LHCN-M2 (cell line): Measurements from ENCODE around the gene WDR41. TPM values are rescaled to one million over a fixed set of nuclear protein-coding genes. Genes with fewer than 3 reads are reported as not detected.
"Not testable (repeated sequence)": the region's sequence is repeated elsewhere in the genome, so short reads cannot be mapped to it uniquely, and the experiment has no call there.

Experiments used
- DNase-seq: peaks from one replicate; pipeline ENCODE4 v3.0.0-alpha.2; 2012; ENCODE audit warnings: low read depth
- polyA plus RNA-seq: library from polyadenylated mRNA; unstranded; fragments of >200 nt; gene quantifications from one replicate; pipeline ENCODE4 v1.2.1, GENCODE V29; 2012; ENCODE audit warnings: missing spikeins
- total RNA-seq: library from RNA; depleted of rRNA; stranded (reverse); fragments of >200 nt; gene quantifications from 2 replicates; pipeline ENCODE4 v1.2.3, GENCODE V29; 2014; rRNA removed

WDR41 gene
- total RNA-seq = 68.4 and 72.1 TPM in 2 replicates
- 44.3 TPM for polyA plus RNA-seq

- DNase-seq = peak; percentile 94
Observed at GRCh38 chr5:77491783-77492652, at the start of gene WDR41. WDR41 (minus strand) TSS chr5:77492316; CDS start chr5:77492220, 96 bp downstream.

- DNase-seq = peak; percentile 0
Observed at GRCh38 chr5:77531297-77531696, 39.2 kb upstream of the WDR41 start.

GRCh38 chr5:77518304-77518703 is 26.2 kb upstream of the WDR41 start:
- DNase-seq = peak; percentile 5

DNA sequence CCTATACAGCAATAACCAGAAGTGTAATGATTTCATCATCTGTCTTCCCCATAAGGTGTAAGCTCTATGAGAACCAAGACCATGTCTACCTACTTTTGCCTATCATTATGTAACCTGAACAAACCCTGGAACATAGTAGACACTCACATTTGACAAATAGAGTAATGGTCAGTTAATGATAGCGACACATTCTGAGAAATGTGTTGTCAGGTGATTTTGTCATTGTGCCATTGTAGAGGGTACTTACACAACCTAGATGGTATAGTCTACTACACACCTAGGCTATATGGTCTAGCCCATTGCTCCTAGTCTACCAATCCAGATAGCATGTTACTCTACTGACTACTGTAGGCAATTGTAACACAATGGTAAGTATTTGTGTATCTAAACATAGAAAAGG is 22.3 kb upstream of the WDR41 start:
- no peak for DNase-seq

DNA sequence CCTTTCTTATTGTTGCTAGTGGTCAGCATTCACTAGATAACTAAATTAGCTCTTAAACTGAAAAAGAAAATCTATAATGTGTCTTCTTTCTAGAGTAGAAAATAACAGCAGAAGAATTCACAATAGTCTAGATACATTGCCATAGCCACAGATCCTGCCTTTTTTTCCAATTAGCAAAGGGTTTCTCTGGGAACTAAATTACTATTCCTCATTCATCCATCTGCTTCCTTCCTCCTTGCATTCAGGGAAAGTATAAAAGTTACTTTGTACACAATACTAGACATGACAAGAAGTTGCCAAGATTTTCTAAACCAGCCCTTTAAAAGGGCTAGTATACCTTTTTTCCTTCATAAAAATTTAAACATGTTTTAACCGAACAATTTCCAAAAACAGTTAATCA is 21.2 kb upstream of the WDR41 start:
- DNase-seq = no peak

- not testable (repeated sequence) for DNase-seq
Observed at GRCh38 chr5:77501132-77501531, 9.0 kb upstream of the WDR41 start.

DNA sequence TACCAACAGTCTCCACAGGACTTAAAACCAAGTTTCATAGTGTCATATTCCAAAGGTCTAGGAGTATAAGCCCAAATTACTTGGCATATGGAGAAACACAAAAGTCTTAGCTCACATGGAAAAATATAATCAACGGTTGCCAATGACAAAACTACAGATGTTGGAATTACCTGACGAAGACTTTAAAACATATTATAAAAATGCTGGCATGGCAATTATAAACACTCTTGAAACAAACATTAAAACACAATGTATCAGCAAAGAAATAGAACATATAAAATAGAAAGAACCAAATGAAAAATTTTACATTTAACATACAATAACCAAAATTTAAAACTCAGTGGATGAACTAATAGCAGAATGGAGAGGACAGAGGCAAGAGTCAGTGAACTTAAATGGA is 7.9 kb upstream of the WDR41 start:
- DNase-seq = no peak

DNA sequence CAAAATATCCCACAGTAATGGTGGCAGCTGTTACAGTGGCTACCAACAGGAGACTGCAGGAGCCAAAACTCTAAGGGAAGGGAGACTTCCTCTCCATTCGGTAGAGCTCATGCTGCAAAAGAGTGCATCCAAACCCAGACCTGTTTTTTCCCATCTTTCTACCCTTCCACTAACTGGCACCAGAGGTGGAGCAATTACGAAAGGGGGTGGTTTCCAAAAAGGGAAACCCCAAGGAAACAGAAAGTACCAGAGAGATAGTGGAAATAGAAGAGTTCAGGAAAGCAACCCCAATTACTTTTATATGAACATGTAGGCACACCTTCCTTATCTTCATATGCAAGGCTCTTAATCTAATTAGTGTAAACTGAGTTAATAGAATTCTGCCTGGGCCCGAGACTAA is 7.3 kb upstream of the WDR41 start:
- DNase-seq = no peak

DNA sequence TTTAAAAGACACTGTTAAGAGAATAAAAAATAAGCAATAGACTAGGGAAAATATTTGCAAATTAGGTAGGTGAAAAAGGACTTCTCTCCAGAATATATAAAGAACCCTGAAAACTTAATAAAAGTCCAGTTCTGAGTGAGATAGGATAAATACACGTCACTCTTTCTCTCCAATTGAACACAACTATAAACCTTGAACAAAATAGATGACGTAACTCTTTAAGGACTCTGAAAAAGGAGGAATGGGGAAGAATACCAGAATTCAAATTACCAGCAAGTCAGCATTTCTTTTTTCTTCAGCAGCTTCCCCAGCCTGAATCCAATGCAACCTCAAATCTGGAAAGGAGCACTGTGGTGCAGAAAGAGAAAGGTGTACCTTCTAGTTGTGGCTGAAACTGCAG is 6.8 kb upstream of the WDR41 start:
- no peak for DNase-seq

DNA sequence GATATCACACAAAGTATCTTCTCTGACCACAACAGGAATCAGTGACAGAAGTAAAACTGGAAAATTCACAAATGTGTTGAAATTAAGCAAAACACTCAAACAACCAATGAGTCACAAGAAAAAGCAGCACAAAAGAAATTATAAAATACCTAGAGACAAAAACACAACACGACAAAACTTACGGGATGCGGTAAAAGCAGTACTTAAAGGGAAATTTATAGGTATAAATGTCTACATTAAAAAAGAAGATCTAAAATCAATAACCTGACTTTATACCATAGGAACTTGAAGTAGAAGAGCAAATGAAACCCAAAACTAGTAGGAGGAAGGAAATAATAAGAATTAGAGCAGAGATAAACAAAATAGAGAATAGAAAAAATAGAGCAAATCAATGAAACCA is 2.8 kb upstream of the WDR41 start:
- DNase-seq = no peak

GRCh38 chr5:77492653-77493000 is 511 bp upstream of the WDR41 start:
- DNase-seq = no peak

GRCh38 chr5:77490741-77491344 is 1.3 kb downstream of the WDR41 start:
- peak; percentile 19 for DNase-seq

DNA sequence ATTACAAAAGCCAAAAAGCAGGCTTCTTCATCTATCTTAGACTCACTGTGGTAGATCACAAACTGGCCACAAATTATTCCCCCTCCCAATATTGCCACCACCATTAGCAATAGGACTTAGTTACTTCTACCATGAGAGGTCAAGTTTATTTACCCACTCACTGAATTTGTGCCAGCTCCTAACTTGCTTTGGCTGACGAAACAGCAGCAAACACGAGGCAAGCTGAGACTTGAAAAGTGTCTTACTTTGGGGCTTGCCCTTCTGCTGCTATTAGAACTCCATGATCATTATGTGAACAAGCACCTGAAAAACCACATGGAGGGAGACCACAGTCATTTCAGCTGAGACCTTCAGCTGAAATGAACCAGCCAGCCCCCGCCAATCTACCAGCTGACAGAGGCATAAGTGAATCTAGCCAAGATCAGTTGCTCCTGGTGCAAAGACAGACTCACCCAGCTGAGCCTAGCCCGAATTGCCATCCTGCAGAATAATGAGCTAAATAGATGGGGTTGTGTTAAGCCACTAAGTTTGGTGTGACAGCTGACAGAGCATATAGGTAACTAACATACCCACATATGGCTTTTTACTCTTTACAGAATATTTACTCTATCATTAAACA is 5.7 kb downstream of the WDR41 start:
- no peak for DNase-seq

- DNase-seq = no peak
Observed at GRCh38 chr5:77483682-77484081, 8.4 kb downstream of the WDR41 start.

DNA sequence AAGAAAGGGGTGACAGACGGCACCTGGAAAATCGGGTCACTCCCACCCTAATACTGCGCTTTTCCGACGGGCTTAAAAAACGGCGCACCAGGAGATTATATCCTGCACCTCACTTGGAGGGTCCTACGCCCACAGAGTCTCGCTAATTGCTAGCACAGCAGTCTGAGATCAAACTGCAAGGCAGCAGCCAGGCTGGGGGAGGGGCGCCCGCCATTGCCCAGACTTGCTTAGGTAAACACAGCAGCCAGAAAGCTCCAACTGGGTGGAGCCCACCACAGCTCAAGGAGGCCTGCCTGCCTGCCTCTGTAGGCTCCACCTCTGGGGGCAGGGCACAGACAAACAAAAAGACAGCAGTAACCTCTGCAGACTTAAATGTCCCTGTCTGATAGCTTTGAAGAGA is 17.1 kb downstream of the WDR41 start:
- DNase-seq = not testable (repeated sequence)

DNA sequence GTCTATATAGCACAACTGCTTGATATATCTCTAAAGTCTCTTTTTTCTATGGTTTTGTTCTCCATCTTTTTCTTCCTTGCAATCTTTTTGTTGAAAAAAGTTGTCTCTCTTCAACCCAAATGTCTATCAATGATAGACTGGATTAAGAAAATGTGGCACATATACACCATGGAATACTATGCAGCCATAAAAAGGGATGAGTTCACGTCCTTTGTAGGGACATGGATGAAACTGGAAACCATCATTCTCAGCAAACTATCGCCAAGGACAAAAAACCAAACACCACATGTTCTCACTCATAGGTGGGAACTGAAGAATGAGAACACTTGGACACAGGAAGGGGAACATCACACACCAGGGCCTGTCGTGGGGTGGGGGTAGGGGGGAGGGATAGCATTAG is 23.2 kb downstream of the WDR41 start:
- not testable (repeated sequence) for DNase-seq

DNA sequence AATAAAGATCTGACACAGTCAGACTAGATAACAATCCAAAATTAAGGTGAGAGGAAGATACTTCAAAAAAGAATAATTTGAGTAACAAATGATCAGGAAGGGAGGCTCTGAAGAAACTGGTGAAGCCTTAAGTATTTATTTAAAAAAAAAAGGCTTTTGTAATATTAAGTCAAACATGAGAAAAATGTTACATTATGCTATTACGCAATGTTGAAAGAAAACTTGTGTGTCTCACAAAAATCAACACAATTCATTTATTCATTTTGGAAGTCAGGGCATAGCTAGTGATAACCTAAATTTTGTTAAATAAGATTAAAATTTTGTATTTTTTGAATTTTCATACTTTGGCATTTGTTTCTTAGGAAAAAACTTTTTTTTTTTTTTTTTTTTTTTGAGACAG is 28.2 kb downstream of the WDR41 start:
- DNase-seq = no peak

- DNase-seq = no peak
Observed at GRCh38 chr5:77461287-77461686, 30.8 kb downstream of the WDR41 start.

DNA sequence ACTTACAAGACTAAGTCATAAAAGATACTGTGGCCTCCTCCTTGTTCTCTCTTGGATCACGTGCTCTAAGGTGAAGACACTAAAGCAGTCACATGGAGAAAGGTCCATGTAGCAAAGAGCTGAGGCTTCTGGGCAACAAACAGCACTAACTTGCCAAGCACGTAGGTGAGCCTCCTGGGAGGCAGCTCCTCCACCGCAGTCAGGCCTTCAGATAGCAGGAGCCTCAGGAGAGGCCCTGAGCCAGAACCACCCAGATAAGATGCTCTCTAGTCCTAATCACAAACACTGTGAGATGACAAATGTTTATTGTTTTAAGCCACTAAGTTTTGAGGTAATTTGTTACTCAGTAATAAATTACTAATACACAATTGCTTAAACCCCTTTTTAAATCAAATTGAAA is 38.0 kb downstream of the WDR41 start:
- DNase-seq = no peak

GRCh38 chr5:77452351-77452750 is 39.8 kb downstream of the WDR41 start:
- no peak for DNase-seq

DNA sequence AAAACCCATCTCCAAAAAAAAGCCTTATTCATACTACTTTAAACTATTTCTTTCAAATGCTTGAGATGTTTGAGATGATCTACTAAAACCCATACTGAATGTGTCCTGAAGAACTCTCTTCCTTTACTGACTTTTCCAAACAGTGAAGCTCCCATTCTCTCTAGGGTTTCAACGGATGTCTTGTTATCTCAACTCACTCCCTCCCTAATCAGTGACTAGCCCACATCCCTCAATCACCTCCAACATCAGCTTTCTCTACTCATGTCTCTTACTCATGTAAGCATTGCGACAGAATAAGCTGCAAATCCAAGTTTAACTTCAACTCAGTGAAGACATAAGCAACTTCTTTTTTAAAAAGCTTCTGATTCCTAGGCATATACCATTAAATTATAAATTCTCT is 42.1 kb downstream of the WDR41 start:
- no peak for DNase-seq

DNA sequence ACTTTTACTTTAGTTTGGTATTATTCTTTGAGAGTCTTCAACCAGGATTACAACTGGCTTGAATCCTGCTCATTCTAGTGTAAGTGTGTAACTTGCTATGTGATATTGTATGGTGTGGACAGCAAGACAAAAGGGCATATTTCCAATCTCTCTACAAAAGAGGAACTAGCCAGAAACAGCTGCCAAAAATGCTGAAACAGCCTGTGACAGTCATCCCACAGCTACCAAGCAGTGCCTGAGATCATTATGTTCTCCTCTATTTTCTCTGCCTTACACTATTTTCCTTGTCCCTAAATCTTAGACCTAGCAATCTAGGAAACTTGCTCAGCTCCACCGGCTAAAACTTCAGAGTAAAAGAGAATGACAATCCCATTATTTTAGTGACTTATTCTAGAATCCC is 42.8 kb downstream of the WDR41 start:
- DNase-seq = no peak

DNA sequence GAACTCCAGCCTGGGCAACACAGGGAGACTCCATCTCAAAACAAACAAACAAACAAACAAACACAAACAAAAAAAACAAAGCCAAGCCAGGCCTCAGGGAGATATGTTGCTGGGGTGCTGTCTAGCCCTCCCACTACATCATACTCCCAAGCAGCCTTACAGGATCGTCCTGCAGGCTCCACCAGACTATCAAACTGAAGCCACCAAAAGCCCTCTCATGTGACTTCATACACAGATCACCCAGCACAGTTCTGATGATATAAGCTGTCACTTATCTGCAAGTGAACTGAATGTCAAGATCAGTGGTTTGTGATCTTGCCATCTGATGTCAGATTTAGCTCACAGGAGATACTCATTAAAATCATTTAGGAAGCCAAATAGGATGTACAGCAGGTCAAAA is 43.3 kb downstream of the WDR41 start:
- DNase-seq = no peak
